ENCODE measurements around the gene CRACDL.

CRACDL gene

DNA sequence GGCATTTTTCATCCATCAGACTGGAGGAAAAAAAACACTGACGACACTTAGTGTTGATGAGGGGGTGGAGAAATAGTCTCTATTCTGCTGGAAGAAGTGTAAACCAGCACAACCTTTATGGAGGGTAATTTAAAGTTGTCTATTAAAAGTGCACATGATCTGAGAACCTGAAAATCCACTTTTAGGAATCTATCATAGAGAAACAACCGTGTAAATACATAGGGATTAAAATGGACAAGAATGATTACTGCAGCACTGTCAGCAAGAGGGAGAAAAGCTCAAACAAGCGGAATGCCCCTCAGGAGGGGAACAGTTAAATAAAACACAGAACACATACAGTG is 125.5 kb downstream of the CRACDL start:
- DNase-seq (ENCODE audit: low read depth), result no peak
- H3K4me3 ChIP-seq (ENCODE audit: control insufficient read depth, low read depth, low read length), result no peak overlapping the region
- TF ChIP-seq, protein P1, sequence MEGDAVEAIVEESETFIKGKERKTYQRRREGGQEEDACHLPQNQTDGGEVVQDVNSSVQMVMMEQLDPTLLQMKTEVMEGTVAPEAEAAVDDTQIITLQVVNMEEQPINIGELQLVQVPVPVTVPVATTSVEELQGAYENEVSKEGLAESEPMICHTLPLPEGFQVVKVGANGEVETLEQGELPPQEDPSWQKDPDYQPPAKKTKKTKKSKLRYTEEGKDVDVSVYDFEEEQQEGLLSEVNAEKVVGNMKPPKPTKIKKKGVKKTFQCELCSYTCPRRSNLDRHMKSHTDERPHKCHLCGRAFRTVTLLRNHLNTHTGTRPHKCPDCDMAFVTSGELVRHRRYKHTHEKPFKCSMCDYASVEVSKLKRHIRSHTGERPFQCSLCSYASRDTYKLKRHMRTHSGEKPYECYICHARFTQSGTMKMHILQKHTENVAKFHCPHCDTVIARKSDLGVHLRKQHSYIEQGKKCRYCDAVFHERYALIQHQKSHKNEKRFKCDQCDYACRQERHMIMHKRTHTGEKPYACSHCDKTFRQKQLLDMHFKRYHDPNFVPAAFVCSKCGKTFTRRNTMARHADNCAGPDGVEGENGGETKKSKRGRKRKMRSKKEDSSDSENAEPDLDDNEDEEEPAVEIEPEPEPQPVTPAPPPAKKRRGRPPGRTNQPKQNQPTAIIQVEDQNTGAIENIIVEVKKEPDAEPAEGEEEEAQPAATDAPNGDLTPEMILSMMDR (IDR thresholded peaks at IDR 0.05; ENCODE audit: control insufficient read depth, insufficient read depth, low read depth, low read length, missing control alignments), result no peak

DNA sequence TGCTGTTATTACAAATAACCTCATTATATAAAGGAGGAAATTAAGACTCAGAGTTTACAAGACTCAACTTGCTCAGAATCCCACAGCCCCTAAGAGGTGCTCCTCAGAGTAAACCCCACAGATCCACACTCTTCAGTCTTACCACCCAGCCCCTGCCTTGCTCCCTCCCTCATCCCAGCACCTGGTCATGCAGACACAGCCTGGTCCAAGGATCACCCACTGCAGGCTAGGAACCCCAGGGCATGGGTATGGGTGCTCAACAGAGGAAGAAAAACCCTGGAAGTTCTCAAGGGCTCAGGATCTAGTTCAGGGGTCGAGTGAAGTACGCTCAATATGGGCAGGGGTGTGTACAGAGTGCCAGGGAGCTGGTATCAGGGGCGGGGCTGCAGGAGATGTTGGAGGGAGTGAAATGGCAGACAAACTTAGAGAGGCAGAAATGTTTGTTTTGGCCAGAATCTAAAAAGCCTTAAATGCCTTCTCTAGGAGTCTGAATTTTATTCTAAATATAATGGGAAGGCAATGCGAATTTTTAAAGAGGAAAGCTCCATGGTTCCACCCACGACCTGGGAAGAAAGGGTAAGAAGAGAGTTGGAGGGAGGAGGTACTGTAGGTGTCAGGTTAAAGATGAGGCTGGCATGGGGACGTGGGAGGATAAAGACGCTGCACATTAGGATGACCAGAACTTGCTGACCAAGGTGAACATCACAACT is 126.0 kb downstream of the CRACDL start:
- H3K4me3 ChIP-seq (ENCODE audit: control insufficient read depth, low read depth, low read length), result no peak overlapping the region
- TF ChIP-seq, protein P1 (IDR thresholded peaks at IDR 0.05; ENCODE audit: control insufficient read depth, insufficient read depth, low read depth, low read length, missing control alignments), result no peak
- DNase-seq (ENCODE audit: low read depth), result no peak

DNA sequence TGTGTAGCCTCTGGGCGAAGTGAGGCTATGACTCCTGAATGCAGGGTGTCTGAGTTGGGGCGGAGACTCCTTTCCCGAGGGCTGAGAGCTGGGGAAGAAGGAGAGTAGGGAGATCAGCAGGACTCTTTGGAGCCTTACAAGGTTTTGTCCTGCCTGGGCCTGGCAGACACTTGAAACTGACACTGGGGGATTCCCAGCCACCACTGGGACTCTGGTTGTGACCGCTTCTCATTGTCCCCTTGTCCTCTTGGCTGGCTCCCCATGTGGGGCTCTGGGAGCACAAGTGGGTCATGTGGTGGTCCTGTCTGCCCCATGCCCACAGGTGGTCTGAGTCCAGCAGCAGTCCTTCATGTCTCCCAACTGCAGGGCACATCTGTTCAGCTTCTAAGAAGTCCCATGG is 126.9 kb downstream of the CRACDL start:
- H3K4me3 ChIP-seq (ENCODE audit: control insufficient read depth, low read depth, low read length), result no peak overlapping the region
- no peak for DNase-seq (ENCODE audit: low read depth)
- TF ChIP-seq, protein P1 (IDR thresholded peaks at IDR 0.05; ENCODE audit: control insufficient read depth, insufficient read depth, low read depth, low read length, missing control alignments), result no peak

DNA sequence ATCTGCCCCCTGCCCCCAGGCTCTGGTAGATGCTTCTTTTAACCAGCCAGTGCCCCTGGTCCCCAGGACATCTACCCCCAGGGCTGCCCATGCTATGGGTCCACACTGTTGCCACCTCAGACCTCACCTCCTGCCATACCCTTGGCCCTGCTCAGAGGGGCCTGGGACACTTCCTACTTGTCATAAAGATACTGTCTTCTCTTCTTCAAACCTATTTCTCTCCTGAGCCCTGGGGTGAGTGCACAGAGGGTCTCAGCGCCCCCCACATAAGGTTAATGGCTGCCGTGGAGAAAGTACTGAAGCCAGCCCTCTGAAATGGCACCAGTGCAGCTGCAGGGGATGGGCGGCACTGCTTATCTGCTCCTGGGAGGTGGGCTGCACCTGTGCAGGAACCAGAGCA is 127.5 kb downstream of the CRACDL start:
- TF ChIP-seq, protein P1 (IDR thresholded peaks at IDR 0.05; ENCODE audit: control insufficient read depth, insufficient read depth, low read depth, low read length, missing control alignments), result no peak
- no peak overlapping the region for H3K4me3 ChIP-seq (ENCODE audit: control insufficient read depth, low read depth, low read length)
- DNase-seq (ENCODE audit: low read depth), result no peak

DNA sequence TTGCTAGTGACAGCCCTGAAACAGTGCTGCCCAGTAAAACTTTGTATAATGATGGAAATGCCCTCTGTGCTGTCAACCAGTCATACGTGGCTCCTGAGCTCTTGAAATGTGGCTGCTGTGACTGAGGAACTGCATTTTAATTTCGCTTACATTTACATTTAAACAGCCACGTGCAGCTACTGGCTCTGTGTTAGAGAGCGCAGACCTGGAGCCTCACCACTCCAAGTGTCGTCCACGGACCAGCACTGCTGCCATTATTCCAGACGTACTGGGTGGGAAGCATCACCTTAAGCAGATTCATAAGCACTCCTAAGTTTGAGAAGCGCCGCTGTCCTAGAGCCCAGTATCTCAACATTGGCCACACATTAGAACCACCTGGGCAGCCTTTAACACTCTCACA is 128.1 kb downstream of the CRACDL start:
- no peak overlapping the region for H3K4me3 ChIP-seq (ENCODE audit: control insufficient read depth, low read depth, low read length)
- TF ChIP-seq, protein P1 (IDR thresholded peaks at IDR 0.05; ENCODE audit: control insufficient read depth, insufficient read depth, low read depth, low read length, missing control alignments), result no peak
- DNase-seq (ENCODE audit: low read depth), result no peak

DNA sequence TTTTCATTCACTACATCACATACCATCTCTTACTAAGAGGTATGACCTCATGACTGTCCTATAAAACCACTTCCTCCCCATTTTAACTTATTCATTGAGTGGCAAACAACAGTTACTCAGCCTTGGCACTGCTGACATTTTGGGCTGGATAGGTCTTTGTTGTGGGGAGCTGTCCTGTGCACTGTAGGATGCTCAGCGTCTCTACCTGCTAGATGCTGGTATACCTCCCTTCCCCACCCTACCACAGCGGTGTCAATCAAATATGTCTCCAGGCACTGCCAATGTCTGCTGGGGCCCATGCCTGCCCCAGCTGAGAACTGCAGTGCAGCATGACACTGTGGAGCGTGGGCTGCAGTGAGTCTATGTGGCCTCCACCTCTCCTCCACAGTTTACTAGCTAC is 128.8 kb downstream of the CRACDL start:
- TF ChIP-seq, protein P1 (IDR thresholded peaks at IDR 0.05; ENCODE audit: control insufficient read depth, insufficient read depth, low read depth, low read length, missing control alignments), result no peak
- no peak for DNase-seq (ENCODE audit: low read depth)

More for the DNA sequence above, 128.8 kb downstream of the CRACDL start:
- no peak overlapping the region for H3K4me3 ChIP-seq (ENCODE audit: control insufficient read depth, low read depth, low read length)
